GM19035 (cell line): Measurements from ENCODE around the gene RHOF.
A peak's percentile ranks its signal among the peaks of the same experiment; 100 is the strongest.
"Not testable (repeated sequence)": the region's sequence is repeated elsewhere in the genome, so short reads cannot be mapped to it uniquely, and the experiment has no call there.

Source experiments
- ATAC-seq: cut with Tn5 transposase; IDR thresholded peaks from one replicate; pipeline ENCODE4 v1.9.1; 2021; ENCODE audit not compliant: unreplicated experiment

The RHOF gene

DNA sequence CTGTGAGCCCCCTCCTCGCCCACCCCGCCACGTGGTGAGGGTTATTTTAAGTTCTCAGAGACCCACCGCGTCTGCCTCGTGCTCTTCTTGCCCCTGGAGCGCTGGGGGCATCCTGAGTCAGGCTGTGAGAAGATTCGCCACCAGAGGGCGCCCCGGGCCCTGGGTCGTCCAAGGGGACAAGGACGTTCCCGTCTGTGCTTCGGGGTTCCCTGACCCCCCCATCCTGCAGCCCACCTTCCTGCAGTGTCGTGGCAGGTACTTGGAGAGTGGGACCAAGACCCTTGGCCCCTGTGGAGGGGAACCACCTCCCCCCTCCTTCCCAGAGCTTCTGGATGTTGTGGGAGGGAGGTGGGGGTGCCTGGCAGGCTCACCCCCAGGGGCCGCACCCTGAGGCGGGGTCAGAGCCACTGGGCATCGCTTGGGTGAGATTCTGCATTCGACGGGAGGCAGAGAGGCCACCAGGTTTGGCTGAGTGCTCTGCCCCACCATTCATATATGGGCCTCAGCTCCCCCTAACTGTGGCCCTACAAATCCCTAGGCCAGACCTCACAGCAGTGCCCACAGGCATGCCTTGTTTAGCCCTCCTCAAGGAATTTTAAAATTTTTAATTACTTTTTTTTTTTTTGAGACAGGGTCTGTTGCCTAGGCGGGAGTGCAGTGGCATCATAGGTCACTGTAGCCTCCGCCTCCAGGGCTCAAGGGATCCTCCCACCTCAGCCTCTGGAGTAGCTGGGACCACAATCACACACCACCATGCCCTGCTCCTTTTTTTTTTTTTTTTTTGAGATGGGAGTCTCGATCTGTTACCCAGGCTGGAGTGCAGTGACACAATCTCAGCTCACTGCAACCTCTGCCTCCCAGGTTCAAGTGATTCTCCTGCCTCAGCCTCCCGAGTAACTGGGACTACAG lies 17.0 kb downstream of the RHOF start:
- ATAC-seq, result no peak

- no peak for ATAC-seq
Measured at GRCh38 chr12:121775501-121775900, 18.0 kb downstream of the RHOF start.

- no peak for ATAC-seq
Measured at GRCh38 chr12:121774968-121775474, 18.5 kb downstream of the RHOF start.

DNA sequence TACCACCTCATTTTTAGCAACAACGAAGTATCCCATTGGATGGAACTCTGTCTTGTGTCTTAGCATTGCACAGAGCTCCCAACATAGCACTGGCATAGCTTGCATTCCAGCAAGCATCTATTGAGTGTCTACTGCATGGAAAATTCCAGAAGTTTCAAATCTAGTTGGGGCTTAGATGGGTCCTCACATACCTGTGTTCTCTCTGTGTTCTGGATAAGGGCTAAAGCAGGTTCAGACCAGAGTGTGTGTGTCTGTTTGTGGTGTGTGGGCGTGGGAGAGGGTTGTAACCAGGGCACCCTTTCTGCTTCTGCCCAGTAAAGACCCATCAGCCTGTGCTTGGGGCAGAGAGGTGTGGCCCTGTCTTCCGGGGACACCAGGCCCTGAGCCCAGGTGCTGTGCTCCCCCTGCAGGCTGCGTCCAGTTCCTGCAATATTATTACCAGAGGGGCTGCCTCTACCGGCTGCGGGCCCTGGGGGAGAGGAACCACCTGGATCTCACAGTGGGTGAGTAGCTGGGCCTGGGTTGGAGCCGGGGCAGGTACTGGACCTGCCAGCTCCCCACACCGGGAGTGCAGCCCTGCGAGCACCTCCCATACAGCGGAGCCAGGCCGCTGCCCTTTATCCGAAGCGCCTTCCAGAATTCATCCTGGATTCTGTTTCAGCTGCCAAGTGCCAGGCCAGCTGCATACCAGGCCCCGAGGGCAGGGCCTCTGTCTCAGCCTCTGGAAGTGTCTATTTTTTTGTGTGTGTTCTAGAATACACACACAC lies 20.3 kb downstream of the RHOF start:
- peak; percentile 80 for ATAC-seq

GRCh38 chr12:121770813-121771625 lies 22.5 kb downstream of the RHOF start:
- ATAC-seq, result no peak

DNA sequence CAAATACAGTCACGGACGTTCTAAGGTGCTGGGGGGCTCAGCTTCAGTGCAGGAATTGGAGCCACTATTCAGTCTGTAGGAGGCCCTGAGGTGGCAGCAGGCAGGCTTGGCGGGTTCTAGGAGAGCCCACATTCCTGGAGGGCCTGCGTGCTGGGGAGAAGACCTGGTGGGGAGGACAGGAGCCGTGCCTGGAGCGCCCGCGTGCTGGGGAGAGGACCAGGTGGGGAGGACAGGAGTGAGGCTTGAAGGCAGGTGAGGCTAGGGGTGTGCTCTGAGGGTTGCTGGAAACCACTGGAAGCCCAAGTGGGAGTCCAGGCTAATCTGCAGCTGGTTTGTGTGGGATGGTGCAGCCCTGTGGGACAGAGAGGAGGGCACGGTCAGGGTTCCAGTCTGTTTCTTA lies 23.1 kb downstream of the RHOF start:
- ATAC-seq, result no peak

- no peak for ATAC-seq
Measured at GRCh38 chr12:121769831-121770301, 23.6 kb downstream of the RHOF start.

GRCh38 chr12:121769297-121769830 lies 24.1 kb downstream of the RHOF start:
- ATAC-seq, result no peak

DNA sequence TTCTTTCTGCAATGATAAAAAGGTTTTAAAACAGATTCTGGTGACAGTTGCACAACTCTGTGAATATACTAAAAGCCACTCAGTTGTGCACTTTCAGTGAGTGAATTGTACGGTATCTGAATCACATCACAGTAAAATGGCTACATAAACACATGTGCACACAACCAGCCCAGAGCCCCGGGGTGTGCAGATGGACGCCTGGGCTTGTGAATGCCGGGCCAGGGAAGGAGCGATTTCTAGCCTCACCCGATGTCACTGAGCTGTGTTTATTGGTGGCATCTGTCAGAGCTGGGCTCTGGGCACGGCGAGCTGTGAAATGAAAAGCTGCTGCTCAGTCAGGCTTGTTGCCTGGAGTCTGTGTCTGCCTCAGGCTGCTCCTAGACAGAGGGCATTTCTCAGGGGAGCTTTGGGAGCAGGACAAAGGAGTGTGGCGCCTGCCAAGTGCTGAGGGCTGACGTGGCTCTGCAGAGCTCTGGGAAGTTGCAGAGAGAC lies 25.9 kb downstream of the RHOF start:
- no peak for ATAC-seq

- ATAC-seq, result no peak
Measured at GRCh38 chr12:121766290-121767039, 27.0 kb downstream of the RHOF start.

DNA sequence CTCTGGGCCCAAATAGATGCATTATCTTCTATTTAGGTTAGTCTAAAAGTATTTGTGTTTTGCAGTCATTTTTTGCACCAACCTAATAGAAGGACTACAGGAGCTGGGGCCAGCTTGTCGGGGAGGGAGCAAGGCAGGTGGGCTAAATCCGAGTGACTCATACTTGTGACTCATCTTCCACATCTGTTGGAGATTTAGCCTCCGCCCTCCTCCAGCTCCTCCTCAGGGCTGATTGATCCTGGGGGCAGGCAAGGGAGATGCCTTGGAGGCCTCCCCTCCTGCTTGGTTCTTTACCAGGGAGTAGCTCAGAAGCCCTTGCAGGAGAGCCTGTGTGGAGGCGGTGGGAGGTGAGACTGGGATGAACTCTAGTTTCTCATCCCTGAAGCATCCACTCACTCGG lies 27.9 kb downstream of the RHOF start:
- no peak for ATAC-seq

DNA sequence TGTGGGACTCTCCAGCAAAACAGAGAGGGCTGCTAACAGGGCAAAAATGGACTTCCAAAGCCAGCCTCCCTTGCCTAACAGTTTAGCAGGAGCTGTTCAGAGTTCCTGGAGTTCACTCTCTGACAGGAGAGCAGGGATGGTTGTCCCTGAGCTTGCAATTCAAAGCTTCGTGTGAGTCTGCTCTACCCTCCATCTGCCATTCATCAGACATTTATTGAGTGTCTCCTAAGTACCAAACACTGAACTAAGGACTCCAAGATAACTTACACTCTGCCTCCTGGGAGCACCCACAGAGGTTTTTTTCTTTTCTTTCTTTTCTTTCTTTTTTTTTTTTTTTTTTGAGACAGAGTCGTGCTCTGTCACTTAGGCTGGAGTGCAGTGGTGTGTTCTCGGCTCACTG lies 28.7 kb downstream of the RHOF start:
- no peak for ATAC-seq

DNA sequence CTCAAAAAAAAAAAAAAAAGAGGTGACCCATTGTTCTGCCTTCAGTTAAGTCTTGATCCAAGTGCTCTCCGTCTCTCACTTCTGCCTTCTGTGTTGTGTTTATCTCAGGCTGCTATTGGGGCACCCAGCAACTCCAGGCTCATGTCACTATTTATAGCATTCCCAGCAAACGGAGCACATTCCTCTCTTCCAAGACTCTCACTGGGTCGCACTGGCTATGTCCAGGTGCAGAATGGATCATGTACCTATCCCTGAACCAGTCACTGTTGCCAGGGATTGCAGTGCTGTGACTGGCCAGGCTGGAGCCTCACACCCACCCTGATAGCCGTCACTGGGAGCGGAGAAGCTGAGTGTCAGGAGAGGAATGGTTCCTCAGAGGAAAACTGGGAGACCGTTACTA lies 31.2 kb downstream of the RHOF start:
- ATAC-seq, result no peak

GRCh38 chr12:121758536-121758935 lies 35.0 kb downstream of the RHOF start:
- ATAC-seq, result not testable (repeated sequence)

DNA sequence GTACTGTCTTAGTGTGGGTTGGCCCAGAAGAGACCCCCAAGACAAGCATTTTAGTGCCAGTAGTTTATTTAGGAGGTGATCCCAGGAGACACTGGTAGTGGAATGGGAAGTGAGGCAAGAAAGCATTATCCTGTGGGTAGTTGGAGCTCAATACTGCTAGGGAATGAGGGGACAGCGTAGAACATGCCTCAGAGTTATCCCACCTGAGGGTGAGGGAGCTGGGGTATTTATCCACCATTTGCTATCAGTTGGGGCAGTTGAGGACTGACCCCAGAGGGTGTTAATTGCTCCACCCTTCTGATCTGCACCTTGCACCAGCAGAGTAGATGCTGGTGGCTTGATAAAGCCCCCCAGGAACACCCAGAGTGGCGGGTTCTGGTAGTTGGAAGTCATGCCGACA lies 37.9 kb downstream of the RHOF start:
- ATAC-seq, result no peak

DNA sequence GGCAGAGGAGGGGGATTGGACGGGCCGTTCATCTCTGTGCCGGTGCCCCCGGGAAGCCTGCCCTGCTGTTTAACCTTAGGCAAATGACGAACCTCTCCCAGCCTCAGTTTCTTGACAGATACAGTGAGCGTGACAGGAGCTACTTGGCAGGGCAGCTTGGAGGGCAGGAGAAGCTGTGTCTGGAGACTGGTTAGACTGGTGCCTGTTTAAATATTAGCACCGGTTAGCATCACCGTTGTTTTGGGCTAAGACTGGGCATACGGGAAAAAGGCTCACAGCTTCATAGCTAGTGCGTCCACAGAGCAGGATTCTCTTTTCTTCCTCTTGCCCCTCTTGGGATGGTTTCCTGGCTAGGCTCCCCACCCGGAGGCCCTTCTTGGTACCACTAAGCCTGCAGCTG lies 38.7 kb downstream of the RHOF start:
- no peak for ATAC-seq

GRCh38 chr12:121753844-121754264 lies 39.6 kb downstream of the RHOF start:
- ATAC-seq, result no peak

DNA sequence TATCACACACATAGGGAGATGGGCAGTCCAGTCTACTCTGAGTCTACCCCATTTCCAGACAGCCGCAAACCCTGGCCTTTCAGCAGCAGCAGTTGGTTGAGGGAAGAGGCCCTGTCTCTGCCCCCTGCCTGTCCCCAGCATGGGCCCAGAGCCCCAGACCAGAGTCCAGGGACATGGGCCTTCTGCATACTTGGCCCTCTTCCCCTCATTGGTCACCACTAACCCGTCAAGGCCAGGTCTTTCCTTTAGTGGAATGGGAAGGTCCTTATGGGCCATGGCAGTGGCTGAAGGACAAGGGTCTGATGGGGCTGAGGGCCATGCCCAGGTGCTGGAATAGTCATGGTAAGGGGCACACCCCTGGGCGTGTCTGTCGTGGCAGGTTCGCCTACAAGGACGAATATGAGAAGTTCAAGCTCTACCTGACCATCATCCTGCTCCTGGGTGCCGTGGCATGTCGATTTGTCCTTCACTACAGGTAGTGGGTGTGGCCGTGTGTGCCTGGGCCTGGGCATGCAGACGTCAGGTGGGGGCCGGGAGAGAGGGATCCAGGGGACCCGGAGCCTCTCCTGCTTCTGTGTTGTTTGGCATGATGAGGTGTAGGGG lies 41.6 kb downstream of the RHOF start:
- no peak for ATAC-seq

DNA sequence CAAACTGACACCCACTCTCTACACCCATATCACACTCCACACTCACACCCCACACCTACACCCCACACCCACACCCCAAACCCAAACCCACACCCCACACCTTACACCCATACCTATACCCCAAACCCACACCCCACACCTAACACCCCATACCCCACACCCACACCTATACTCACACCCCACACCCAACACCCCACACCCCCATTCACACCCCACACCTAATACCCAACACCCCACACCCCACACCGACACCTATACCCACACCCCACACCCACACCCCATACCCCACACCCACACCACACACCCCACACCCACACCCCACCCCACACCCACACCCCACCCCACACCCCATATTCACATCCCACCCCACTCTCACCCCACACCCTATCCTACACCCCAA lies 42.5 kb downstream of the RHOF start:
- no peak for ATAC-seq
